ENCODE measurements around the gene RAB11B. TPM values are rescaled to one million over a fixed set of nuclear protein-coding genes. Genes with fewer than 3 reads are reported as not detected.
"Not testable (repeated sequence)": the region's sequence is repeated elsewhere in the genome, so short reads cannot be mapped to it uniquely, and the experiment has no call there.

The RAB11B gene
- total and polyA plus RNA-seq, 2 experiments from 2014 or later: 10.4 to 84.9 TPM

GRCh38 chr19:8343483-8343844 lies 46.7 kb upstream of the RAB11B start:
- peaks cover 12% of the 10 kb centered on the region for H3K27me3 ChIP-seq (replicated peaks; ENCODE audit: insufficient read depth)
- H3K4me1 ChIP-seq (ENCODE audit: insufficient read depth): no peaks in the 10 kb centered on the region
- H3K9me3 ChIP-seq (ENCODE audit: low read depth): no peaks in the 10 kb centered on the region
- H2AFZ ChIP-seq: peak overlapping the region; percentile 59; the same call in 1 of the 2 replicates
- WGBS, 2 experiments (ENCODE audit: low coverage in 1 of 2, low lambda C conversion rate in 2 of 2, missing lambda C conversion rate in 2 of 2): 36 to 37% methylated on average over 11 of the region's 11 CpGs
- H3K4me2 ChIP-seq (ENCODE audit: unreplicated experiment): no peak overlapping the region
- DNase-seq: no peak
- TF ChIP-seq EZH2phosphoT487 (IDR thresholded peaks at IDR 0.05; ENCODE audit: insufficient read depth, low read depth) (no peak), EZH2 (IDR thresholded peaks at IDR 0.05; ENCODE audit: insufficient read depth, poor library complexity, severe bottlenecking) (no peak)
- no peak overlapping the region for H3K27ac ChIP-seq
- H3F3A ChIP-seq (ENCODE audit: insufficient read depth): no peaks in the 10 kb centered on the region
- H3K9me2 ChIP-seq (ENCODE audit: insufficient read depth): no peaks in the 10 kb centered on the region
- H3K4me3 ChIP-seq: peak overlapping the region; percentile 44
- no peaks in the 10 kb centered on the region for H4K20me1 ChIP-seq (ENCODE audit: insufficient read depth)
- no peaks in the 10 kb centered on the region for H3K36me3 ChIP-seq (ENCODE audit: low read depth)
- no peaks in the 10 kb centered on the region for H3K79me2 ChIP-seq (ENCODE audit: insufficient read depth)
- in situ Hi-C loops (cut with MboI): no loop called here
- H3K9ac ChIP-seq: no peak overlapping the region

- DNase-seq; in situ Hi-C loops (cut with MboI): not testable (repeated sequence)
- WGBS, 2 experiments (ENCODE audit: low coverage in 1 of 2, low lambda C conversion rate in 2 of 2, missing lambda C conversion rate in 2 of 2): 68 to 69% methylated on average over 7 to 8 of the region's 8 CpGs
Measured at GRCh38 chr19:8349629-8350372, 40.4 kb upstream of the RAB11B start.

GRCh38 chr19:8352134-8352827 lies 37.9 kb upstream of the RAB11B start:
- peaks cover 23% of the 10 kb centered on the region for H3K4me1 ChIP-seq (ENCODE audit: insufficient read depth)
- H4K20me1 ChIP-seq (ENCODE audit: insufficient read depth): no peaks in the 10 kb centered on the region
- DNase-seq: peak; percentile 51
- peaks cover 21% of the 10 kb centered on the region for H3F3A ChIP-seq (ENCODE audit: insufficient read depth)
- H3K27me3 ChIP-seq (replicated peaks; ENCODE audit: insufficient read depth): no peaks in the 10 kb centered on the region
- no peak for TF ChIP-seq EZH2 (IDR thresholded peaks at IDR 0.05; ENCODE audit: insufficient read depth, poor library complexity, severe bottlenecking)
- no peak for TF ChIP-seq EZH2phosphoT487 (IDR thresholded peaks at IDR 0.05; ENCODE audit: insufficient read depth, low read depth)
- H3K9ac ChIP-seq: peak overlapping the region; percentile 19
- 8 to 9% methylated on average over 9 to 10 of the region's 10 CpGs for WGBS, 2 experiments (ENCODE audit: low coverage in 1 of 2, low lambda C conversion rate in 2 of 2, missing lambda C conversion rate in 2 of 2)
- H3K4me3 ChIP-seq: peak overlapping the region; percentile 56
- H2AFZ ChIP-seq: peak overlapping the region; percentile 50
- H3K9me3 ChIP-seq (ENCODE audit: low read depth): no peaks in the 10 kb centered on the region
- no peaks in the 10 kb centered on the region for H3K79me2 ChIP-seq (ENCODE audit: insufficient read depth)
- H3K36me3 ChIP-seq (ENCODE audit: low read depth): no peaks in the 10 kb centered on the region
- H3K27ac ChIP-seq: no peak overlapping the region
- peak overlapping the region; percentile 65 for H3K4me2 ChIP-seq (ENCODE audit: unreplicated experiment)
- H3K9me2 ChIP-seq (ENCODE audit: insufficient read depth): no peaks in the 10 kb centered on the region
- in situ Hi-C loops (cut with MboI): no loop called here

More at GRCh38 chr19:8349629-8350372, 40.4 kb upstream of the RAB11B start:
- not testable (repeated sequence) for H3K27ac ChIP-seq; H3K9me2 ChIP-seq (ENCODE audit: insufficient read depth); H3K4me2 ChIP-seq (ENCODE audit: unreplicated experiment); H2AFZ ChIP-seq; H3K27me3 ChIP-seq (replicated peaks; ENCODE audit: insufficient read depth); H3K4me3 ChIP-seq; H4K20me1 ChIP-seq (ENCODE audit: insufficient read depth); H3K9ac ChIP-seq; H3K36me3 ChIP-seq (ENCODE audit: low read depth); H3K79me2 ChIP-seq (ENCODE audit: insufficient read depth); H3K9me3 ChIP-seq (ENCODE audit: low read depth); H3F3A ChIP-seq (ENCODE audit: insufficient read depth)
- H3K4me1 ChIP-seq (ENCODE audit: insufficient read depth): peaks cover 12% of the 10 kb centered on the region

DNA sequence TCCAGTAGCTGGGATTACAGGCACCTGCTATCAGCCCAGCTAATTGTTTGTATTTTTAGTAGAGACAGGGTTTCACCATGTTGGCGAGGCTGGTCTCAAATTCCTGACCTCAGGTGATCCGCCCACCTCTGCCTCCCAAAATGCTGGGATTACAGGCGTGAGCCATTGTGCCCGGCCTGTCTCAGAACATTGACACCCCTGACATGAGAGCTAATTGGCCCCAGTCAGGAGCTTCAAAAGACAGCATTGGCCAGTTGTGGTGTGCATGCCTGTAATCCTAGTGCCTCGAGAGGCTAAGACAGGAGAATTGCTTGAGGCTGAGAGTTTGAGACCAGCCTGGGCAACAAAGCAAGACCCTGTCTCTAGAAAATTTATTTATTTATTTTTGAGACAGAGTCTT lies 37.3 kb upstream of the RAB11B start:
- H3K79me2 ChIP-seq (ENCODE audit: insufficient read depth); H3K9me2 ChIP-seq (ENCODE audit: insufficient read depth); H3K27me3 ChIP-seq (replicated peaks; ENCODE audit: insufficient read depth); DNase-seq; H3K36me3 ChIP-seq (ENCODE audit: low read depth); H3K9me3 ChIP-seq (ENCODE audit: low read depth); H4K20me1 ChIP-seq (ENCODE audit: insufficient read depth); in situ Hi-C loops (cut with MboI); H3K27ac ChIP-seq; H3K9ac ChIP-seq: not testable (repeated sequence)
- Histone ChIP-seq H2AFZ (peak overlapping the region; percentile 50; the same call in 1 of the 2 replicates), H3K4me3 (peak overlapping the region; percentile 56; the same call in 1 of the 2 replicates), H3K4me2 (ENCODE audit: unreplicated experiment) (peak overlapping the region; percentile 65), H3K4me1 (ENCODE audit: insufficient read depth) (peaks cover 23% of the 10 kb centered on the region), H3F3A (ENCODE audit: insufficient read depth) (peaks cover 21% of the 10 kb centered on the region)
- WGBS, 2 experiments (ENCODE audit: low coverage in 1 of 2, low lambda C conversion rate in 2 of 2, missing lambda C conversion rate in 2 of 2): 65 to 69% methylated on average over 5 of the region's 5 CpGs

Measured in GM23248 (cell line).